HL-60 (cell line): ENCODE results near the gene NUBPL.

Source experiments
- CTCF ChIP-seq: IDR thresholded peaks from one replicate; pipeline ENCODE4 v1.5.1; 2011; ENCODE audit warnings: low read length, control low read depth, inconsistent platforms; ENCODE audit not compliant: insufficient read depth
- REST ChIP-seq: IDR thresholded peaks from 2 replicates; pipeline ENCODE4 v1.6.1; 2012; ENCODE audit warnings: low read depth; ENCODE audit not compliant: insufficient replicate concordance

- TF ChIP-seq CTCF: no peak
- no peak for TF ChIP-seq REST
Measured at GRCh38 chr14:31902002-31902401, 340.8 kb downstream of the NUBPL start.
